ENCODE data around the gene GNAI2.

GNAI2 gene

GRCh38 chr3:50300681-50301254 is 64.8 kb downstream of the GNAI2 start:
- DNase-seq = no peak

GRCh38 chr3:50302095-50303012 is 66.3 kb downstream of the GNAI2 start:
- no peak for DNase-seq

- DNase-seq = no peak
These were observed 67.2 kb downstream of the GNAI2 start, which contains the start of gene HYAL1 for GRCh38 chr3:50303013-50303815. HYAL1 (minus strand) TSS chr3:50303574; CDS start chr3:50302956, 618 bp downstream.

GRCh38 chr3:50304601-50305000 is 68.6 kb downstream of the GNAI2 start:
- no peak for DNase-seq

All from fibroblast of upper back skin (primary cell).